Activated T-cell treated with anti-CD3 and anti-CD28 coated beads for 1 hour (primary cell): Measurements from ENCODE around the gene MPZL2.

Experiments used
- DNase-seq: peaks from one replicate; pipeline ENCODE4 v3.0.0-alpha.2; 2020; ENCODE audit warnings: low read depth

Gene MPZL2

DNA sequence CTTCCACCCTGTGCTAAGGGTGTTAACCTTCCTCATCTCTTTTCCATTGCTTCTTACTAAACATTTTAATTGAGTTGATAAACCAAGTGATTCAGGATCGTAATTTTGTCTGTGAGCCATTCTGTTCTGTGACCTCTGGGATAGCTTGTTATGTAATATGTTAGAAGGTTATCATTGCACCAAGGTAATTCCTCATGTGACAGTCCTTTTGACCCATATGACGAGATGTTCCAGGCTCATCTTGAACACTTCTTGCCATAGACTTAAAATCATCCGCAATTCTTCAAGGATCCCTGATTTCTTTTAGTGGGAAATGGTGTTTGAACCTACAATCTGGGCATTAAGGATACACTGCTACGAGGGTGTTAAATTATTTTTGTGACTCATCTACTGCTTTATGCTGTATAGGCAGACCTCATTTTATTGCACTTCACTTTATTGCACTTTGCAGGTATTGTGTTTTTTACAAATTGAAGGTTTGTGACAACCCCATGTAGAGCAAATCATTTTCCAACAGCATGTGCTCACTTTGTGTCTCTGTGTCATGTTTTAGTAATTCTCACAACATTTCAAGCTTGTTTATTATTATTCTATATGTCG, 19.0 kb upstream of the MPZL2 start:
- DNase-seq = no peak

DNA sequence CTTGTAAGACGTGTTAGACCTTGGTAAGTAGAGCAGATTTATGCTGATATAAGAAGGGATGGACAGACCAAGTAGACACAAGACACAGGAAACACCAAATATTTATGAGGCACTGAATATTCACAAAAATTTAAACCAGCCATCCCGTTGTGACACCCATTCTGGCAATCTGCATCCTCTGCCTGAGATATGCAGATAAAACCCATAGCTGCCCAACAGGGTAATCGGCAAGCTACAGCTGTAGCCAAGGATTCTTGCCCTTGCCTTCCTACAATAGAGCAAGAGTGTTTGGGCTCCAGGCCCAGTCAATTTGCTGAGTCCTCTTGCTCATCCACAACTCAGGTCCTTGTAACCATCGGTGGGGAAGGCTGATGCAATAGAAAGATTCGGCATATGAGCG, 18.5 kb upstream of the MPZL2 start:
- no peak for DNase-seq

DNA sequence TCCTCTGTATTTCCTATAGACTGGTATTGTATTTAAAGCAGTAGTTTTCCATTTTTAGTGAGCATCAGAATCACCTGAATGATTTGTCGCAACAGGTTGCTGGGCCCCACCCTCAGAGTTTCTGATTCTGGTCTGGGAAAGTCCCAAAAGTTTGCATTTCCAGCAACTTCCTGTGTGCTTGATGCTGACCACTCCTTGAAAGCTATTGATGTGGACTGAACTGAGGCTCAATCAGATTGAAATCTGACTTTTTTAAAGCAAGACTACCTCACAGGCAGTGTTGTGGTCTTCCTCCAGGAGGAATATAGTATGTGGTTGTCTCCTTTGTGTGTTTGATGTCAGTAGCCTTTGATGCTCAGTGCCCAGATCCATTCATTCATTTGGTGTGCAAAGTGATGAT, 17.2 kb upstream of the MPZL2 start:
- DNase-seq = no peak

DNA sequence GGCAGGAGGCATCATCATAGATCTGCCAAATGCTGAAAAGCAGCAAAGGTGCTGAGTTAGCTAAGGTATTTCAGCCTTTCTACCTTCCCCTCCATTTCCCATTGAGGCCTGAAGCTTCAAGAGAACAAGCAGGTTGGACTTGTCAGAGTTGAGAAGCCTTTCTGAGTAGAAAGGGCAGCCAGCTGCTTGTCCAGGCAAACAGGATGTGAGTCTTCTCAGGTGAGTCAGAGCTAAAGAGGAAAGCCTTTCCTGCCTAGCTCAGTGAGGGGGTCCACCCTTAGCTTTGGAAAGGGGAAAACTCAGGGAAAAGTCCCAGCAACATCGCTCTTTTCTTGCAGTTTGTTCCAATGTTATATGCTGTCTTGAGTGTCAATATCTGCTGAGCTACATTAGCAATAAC, 13.2 kb upstream of the MPZL2 start:
- no peak for DNase-seq

DNA sequence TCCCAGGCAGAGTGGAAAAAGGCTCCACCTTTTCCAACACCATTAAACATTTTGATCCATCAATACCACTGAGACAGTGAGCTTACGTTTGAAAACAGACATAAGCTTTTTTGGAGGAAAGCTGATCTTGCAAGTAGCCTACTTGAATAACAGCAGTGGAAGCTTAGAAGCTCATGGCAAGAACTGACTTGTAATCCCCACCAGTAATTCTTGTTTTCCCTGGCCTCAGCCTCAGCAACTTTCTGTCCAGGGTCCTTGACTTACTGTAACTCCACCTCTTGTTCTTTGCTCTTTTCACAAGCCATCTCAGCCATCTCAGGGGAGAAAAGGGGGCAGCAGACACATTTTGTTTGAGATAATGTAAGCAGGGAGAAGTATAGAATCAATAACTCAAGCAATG, 12.3 kb upstream of the MPZL2 start:
- DNase-seq = no peak

DNA sequence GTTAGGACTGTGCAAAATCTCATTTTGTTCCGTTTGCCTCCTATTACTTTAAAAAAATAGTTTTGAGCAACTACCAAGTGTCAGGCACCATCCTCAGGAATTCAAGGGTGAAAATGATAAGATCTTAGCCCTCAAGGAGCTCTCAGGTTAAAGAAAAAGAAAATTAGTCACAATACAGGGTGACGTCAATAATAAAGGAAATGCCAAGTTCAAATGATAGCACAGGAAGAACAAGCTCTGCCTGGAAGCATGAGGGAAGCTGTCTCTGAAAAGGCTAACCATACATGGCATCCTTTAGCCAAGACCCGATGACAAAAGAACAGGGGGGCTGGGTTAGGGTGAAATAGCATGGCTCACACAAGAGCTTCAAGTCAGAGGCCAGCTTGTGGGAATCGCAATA, 11.1 kb upstream of the MPZL2 start:
- DNase-seq = no peak

DNA sequence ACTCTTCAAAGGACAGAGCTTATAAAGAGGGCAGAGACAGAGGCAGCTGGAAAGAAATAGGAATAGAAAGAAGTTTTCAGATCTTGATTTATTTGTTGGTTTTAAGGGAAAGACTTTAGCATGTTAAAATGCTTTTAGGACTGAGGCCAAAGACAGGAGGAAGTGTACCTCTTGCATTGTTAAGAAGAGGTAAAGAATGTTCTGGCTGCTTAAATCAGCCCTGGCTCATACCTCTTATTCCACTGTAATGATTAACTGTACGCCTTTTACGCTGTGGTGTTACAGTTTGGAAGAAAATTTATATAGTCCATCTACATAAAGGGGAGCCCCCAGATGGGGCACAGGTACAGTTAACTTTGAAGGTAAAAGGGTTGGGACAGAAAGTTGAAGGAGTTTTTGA, 10.1 kb upstream of the MPZL2 start:
- no peak for DNase-seq

DNA sequence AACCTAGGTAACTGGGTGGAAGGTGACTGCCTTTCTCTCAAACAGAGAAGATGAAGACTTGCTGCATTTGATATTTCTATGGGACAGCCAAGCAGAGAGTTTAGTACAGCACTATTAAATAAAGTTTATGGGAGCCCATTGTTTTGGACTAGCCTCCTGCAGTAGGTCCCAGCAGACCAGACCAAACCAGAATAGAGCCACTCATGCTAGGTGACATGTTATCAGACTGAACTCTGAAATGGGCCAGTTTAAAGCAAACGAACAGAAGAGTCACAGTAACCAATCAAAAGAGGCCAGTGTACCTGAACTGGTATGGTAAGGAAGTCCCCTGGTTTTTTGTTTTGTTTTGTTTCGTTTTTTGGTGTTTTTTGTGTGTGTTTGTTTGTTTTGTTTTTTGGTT, 7.9 kb upstream of the MPZL2 start:
- no peak for DNase-seq

DNA sequence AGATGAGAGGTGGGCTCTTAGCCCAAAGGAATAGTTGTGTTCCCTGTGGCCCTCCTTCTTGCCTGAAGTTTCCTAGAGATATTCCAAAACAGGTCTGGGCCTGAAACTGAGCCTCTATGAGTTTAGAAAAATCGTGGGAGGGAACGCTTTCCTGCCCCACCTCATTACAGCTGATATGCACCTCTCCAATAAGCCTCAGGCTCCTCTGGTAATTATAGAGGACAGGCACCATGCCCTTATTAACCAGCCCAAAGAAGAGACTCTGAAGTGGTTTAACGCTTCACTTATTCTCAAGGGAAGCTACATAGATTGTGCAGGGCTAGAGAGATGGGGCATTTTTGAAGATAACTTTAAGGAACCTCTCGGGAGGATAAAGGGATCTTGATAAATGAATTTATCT, 3.4 kb upstream of the MPZL2 start:
- DNase-seq = no peak

DNA sequence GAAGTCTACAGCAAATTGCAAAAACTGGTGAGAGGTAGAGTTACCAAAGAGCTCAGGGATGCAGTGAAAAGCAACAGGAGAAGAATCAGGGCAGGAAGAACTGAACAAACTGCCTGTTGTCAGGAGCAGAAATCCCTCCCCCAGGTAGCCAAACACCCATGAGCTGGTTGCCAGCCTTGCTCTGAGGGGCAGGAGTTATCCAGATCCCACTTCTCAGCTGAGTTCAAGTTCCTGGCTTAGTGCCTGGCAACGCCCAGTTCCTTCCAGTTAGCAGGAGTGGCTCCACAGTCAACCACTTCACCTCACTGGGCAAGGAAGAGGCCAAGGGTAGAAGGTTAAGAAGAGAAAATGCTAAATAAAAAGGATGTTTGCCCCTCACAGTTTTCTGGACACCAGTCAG, 1.9 kb upstream of the MPZL2 start:
- no peak for DNase-seq

DNA sequence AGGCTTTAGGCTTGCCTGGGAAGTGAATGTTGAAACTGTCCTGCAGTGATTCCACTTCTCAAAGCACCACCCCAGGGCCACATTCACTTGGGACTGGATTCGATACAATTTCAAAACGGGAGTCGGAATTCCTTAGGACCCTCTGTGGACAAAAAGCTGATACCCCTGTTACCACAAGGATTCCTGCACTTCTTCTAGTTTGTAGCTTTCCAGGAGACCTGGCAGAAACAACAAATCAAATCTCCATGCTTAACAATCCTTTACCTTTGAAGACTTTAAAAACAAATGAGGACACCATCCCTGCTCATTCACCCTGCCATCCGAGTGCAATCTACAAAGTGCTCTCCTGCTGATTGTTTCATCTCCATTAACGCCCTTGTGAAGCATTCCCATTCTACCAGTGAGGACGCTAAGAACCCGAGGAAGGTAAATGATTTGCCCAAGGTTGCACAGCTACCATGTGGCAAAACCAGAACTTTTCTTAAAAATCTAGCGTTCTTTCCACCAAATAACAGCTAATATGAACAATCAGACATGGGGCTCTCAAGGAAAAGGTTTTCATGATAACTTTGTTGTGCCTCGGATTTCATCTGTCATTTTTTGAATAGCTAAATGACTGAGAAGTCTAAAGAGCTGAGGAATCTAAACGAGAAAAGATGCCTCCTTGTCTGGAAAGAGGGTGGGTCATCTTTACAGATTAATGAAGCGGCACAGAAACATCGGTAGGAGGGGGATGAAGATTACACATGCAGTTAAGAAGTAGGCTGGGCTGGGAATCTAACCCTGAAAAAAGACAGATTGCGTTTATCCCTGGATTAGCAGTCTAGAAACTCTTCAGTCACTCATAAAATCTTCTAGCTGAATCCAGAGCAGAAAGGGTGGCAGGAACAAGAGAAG, 720 bp upstream of the MPZL2 start:
- DNase-seq = no peak

DNA sequence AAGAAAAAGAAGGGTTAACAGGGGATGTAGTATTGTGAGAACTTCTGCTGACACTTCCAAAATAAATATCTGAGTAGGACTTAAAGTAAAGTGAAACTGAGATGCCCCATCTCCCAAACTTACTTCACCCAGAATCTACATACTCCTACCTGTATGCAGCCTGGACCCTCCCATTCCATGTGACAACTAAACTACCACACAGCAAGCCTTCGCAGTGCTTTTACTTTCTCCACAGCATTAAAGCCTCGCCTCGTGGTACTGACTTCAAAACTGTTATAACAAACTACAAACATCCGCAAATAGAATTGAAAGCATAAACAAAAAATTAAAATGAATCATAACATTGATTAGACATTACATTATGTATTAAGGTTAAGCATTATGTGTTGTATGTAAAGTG, 985 bp downstream of the MPZL2 start:
- no peak for DNase-seq

DNA sequence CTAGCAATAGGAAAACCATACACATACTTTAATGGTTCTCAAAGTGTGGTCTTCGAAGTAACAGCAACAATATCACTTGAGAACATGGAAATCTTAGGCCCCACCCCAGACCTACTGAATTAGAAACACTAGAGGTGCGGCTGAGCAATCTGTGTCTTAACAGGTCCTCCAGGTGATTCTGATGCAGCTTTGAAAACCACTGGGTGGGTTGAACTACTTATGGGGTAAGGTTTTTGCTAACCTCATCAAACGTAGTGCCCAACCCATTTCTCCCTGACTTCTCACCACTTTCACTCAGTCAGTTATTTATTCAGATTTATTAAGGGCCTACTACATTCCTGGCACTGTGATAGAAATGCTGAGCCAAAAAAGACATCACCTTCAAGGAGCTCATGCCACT, 3.7 kb downstream of the MPZL2 start:
- DNase-seq = no peak

DNA sequence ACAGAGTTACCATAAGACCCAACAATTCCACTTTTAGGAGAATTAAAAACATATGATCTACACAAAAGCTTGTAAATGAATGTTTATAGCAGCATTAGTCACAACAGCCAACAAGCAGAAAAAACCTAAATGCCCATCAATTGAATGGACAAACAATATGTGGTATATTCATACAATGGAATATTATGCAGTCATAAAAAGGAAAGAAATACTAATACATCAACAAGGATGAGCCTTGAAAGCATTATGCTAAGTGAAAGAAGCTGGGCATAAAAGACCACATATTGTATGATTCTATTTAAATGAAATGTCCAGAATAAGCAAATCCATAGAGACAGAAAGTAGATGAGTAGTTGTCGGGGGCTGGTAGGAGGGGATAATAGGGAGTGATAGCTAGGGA, 5.0 kb downstream of the MPZL2 start:
- no peak for DNase-seq

DNA sequence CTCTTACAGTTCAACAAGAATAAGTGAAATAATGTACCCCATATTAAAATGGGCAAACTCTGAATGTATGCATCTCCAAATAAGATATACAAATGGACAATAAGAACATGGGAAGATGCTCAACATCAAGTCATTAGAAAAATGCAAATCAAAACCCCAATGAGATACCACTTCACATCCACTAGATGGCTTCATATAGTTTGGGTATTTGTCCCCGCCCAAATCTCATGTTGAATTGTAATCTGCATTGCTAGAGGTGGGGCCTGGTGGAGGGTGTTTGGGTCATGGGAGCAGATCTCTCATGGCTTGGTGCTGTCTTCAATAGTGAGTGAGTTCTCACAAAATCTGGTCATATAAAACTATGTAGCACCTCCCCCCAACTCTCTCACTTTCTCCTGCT, 5.7 kb downstream of the MPZL2 start:
- DNase-seq = no peak

DNA sequence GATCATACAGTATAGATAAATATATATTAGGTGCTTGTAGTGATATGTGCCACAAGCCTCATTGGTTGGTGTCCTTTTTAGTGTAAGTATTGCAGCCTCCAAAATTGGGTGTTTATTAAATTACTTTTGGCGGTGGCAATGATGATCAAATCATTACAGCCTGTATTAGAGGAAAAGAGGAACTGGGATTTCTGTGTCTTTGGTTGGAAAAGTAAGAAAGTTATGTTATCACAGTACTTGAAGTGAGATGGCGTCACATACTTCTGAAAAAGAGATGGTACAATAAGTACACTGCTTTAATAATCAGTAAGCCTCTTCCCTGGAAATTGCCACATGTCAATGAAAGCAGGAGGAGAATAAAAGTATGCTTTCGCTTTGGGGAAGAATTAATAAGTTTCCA, 11.4 kb downstream of the MPZL2 start:
- DNase-seq = no peak

DNA sequence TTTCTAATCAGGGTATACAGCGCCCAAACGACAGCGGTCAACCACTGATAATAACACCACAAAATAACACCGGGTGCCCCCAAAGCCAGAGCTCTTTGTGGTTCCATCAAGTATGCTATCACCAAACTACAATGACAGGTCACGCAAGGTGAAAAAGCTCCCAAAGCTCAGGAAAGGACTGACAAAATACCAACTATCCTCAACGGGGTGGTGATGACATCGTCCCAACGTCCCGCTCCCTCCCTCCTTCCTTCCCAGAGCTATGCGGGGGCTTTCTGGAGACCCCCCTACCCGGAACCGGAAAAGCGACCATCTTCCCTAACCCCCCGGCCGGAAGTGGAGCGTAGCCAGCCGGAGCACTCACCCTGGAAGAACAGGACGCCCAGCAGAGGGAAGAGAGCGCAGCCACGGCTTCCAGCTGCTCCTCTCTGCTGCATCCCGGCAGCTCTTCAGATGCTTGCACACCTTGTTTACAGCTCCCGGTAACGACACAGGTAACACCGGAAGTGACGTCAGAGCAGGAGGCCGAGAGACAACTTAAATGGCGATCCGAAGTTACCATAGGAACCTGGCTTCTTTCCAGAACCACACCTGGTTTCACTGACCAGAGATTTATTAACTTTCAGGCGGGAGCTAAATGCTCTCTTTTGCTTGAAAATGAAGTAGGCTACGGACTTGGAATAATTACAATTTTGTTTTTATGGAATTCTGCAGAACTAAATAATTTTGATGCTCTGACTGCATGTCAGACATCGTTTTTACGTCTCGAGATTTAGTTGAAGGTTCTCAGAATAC, 12.0 kb downstream of the MPZL2 start, which contains the start of gene MPZL3:
MPZL3 (minus strand) TSS at position 508 of the 795 bp plus-strand sequence; CDS start at position 437, 71 bp downstream.
- DNase-seq = peak; percentile 72

DNA sequence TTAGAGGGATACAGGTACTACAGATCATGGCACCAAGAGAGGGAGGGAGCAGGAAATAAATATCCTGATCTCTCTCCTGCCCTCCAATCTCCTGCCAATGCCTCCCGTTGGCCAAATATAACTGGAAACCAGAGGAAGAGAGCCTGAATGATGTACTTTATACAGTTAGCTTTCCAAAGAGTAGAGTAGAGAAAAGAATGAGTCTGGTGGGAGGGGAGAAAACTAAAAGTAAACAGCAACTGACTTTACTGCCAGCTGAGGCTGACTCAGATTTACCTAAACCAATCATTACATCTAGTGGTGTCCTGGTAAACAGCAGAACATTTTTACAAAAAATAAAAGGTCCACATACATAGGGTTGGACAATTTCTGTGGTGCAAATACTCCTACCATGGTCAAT, 17.1 kb downstream of the MPZL2 start:
- no peak for DNase-seq

DNA sequence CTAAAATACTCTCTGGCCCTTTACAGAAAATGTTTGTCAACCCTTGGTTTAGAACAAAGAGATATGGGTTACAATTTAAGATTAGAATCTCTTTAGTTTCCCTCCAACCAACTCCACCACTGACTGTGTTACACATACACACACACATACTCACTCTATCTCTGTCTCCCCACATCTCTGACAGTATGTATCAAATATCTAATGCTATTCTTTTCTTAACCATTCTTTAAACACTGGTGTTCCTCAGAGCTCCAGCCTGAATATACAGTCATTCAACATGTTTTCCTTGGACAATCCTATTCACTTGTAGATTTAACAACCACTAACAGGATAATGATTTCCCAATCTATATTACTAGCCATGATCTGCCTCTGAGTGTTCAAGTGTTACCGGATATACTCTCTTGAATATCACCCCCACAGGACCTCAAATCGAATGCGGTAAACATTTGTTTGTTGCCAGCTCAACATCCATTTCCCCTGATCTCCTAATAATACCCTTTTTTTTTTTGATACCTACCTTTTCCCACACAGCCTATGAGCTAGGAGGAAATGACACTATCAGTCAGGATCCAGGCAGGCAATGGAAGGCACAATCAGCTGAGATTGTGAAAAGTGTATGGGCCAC, 18.0 kb downstream of the MPZL2 start:
- no peak for DNase-seq

DNA sequence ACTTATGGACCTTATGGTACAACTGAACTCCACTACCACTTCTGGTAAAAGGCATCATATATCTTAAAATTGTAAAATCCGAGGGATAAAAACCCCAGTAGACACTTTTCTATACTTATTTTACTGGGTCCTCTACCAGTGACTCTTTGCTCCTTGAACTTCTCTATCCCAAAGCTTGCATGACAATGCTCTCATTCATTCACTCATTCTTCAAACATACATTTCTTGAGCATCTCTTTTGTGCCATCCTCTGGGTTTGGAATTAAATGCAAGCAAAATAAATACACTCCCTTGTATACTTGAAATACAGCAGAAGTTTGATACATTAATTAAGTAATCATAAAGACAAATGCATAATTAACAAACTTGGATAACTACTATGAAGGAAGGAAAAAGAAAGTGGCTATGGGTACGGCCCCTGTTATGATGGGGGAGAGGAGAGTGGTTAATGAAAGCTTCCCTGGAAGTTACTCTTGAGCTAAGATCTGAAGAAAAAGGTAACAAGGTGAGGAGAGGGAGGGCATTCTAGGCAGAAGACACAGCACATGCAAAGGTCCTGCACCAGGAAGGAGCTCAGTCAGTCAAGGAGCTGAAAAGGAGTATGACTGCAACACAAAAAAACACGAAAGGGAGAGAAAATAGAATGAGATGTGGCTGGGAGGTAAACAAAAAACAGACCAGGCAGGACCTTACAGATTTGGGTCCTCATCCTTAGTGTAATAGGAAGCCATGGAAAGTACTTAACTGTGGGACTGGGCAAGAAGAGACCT, 19.9 kb downstream of the MPZL2 start:
- no peak for DNase-seq

DNA sequence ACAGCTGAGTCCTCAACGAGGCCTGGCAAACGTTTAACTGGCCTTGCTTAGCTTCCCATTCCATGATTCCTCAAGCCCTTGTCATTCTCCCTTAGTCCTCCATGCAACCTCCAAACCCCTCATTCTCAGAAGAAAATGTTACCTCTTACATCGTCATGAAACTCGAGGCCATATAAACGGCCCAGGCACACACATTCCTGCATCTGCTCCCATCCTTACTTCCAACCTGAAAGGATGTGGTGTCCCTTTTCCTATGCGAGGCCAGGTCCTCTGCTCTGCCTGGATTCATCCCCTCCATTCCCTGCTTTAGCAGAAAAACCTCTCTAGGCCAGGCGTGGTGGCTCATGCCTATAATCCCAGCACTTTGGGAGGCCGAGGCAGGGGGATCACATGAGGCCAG, 20.9 kb downstream of the MPZL2 start:
- DNase-seq = no peak

DNA sequence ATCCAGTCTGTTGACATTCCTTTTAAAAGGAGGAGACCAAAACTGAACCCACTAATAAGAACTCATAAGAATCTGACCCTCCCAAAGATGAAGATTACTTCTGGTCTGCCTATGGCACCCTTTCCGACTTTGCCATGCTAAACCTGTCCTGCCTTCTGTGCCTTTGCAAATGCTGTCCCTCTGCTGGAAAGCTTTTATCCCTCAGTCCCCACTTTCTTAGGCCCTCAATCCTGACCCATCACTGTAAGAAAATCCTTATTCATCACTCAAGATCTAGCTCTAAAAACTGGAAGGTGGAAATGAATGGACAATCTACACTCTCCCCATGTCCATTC, 22.4 kb downstream of the MPZL2 start:
- DNase-seq = no peak
